Loucy (cell line): Measurements from ENCODE around the gene FKBP15.

Experiments
- H2AFZ ChIP-seq: fragments of 200-600 bp; sonication (generic); 2 replicates; pipeline ENCODE4 v1.6.0; 2016; ENCODE audit warnings: antibody characterized with exemption, mild to moderate bottlenecking, low read length, moderate library complexity
- H3F3A ChIP-seq: fragments of 200-600 bp; 2 replicates; pipeline ENCODE4 v1.6.0; 2016; ENCODE audit warnings: antibody characterized with exemption, low read depth, mild to moderate bottlenecking
- H3K27me3 ChIP-seq: fragments of 200-600 bp; sonication (generic); 2 replicates; pipeline ENCODE4 v1.6.1; 2014; ENCODE audit warnings: low read length, mild to moderate bottlenecking; ENCODE audit not compliant: insufficient read depth, poor library complexity, severe bottlenecking
- H3K36me3 ChIP-seq: fragments of 200-600 bp; sonication (generic); 2 replicates; pipeline ENCODE4 v1.6.1; 2016; ENCODE audit warnings: low read length; ENCODE audit not compliant: insufficient read depth
- H3K4me1 ChIP-seq: fragments of 200-600 bp; sonication (generic); 2 replicates; pipeline ENCODE4 v1.5.1; 2014; ENCODE audit warnings: low read length, mild to moderate bottlenecking; ENCODE audit not compliant: insufficient read depth, poor library complexity, severe bottlenecking
- H3K4me2 ChIP-seq: fragments of 200-600 bp; sonication (generic); 2 replicates; pipeline ENCODE4 v1.6.0; 2014; ENCODE audit warnings: antibody characterized with exemption, low read length, low read depth, mild to moderate bottlenecking; ENCODE audit not compliant: poor library complexity, severe bottlenecking
- H3K4me3 ChIP-seq: fragments of 200-600 bp; sonication (generic); 2 replicates; pipeline ENCODE4 v1.5.1; 2014; ENCODE audit warnings: low read length, mild to moderate bottlenecking, mixed read lengths; ENCODE audit not compliant: poor library complexity, severe bottlenecking
- H3K79me2 ChIP-seq: fragments of 200-600 bp; sonication (generic); 2 replicates; pipeline ENCODE4 v1.6.1; 2014; ENCODE audit warnings: low read length; ENCODE audit not compliant: insufficient read depth
- H3K9ac ChIP-seq: fragments of 200-600 bp; sonication (generic); 2 replicates; pipeline ENCODE4 v1.6.0; 2014; ENCODE audit warnings: mild to moderate bottlenecking, low read depth, low read length, moderate library complexity; ENCODE audit not compliant: poor library complexity, severe bottlenecking
- H3K9me2 ChIP-seq: fragments of 200-600 bp; sonication (generic); replicated peaks from 2 replicates; pipeline ENCODE4 v1.6.1; 2016; ENCODE audit warnings: low read depth, low read length, mixed read lengths
- H3K9me3 ChIP-seq: fragments of 200-600 bp; sonication (generic); 2 replicates; pipeline ENCODE4 v1.6.1; 2014; ENCODE audit warnings: mild to moderate bottlenecking, antibody characterized with exemption, low read length, low read depth; ENCODE audit not compliant: insufficient read depth
- H4K20me1 ChIP-seq: fragments of 200-600 bp; sonication (generic); 2 replicates; pipeline ENCODE4 v1.6.0; 2014; ENCODE audit warnings: antibody characterized with exemption, low read length, mild to moderate bottlenecking; ENCODE audit not compliant: insufficient read depth, poor library complexity, severe bottlenecking
- EZH2phosphoT487 ChIP-seq: fragments of 200-600 bp; IDR thresholded peaks from 2 replicates; pipeline ENCODE4 v1.6.1; 2018; ENCODE audit warnings: antibody characterized with exemption, mild to moderate bottlenecking, moderate library complexity, borderline replicate concordance
- TF ChIP-seq, protein P1 (sequence below): fragments of 200-600 bp; sonication (generic); conservative IDR thresholded peaks from 2 replicates; pipeline ENCODE4 v1.5.1; 2014; ENCODE audit warnings: mild to moderate bottlenecking, antibody characterized with exemption, low read length

FKBP15 gene

GRCh38 chr9:113168809-113169208 is 52.3 kb downstream of the FKBP15 start:
- Histone ChIP-seq H3K9me2 (no peaks in the 10 kb centered on the region), H3K9me3 (no peaks in the 10 kb centered on the region), H3K79me2 (no peaks in the 10 kb centered on the region), H2AFZ (no peak overlapping the region), H3K4me2 (no peak overlapping the region), H4K20me1 (no peaks in the 10 kb centered on the region), H3K4me1 (no peaks in the 10 kb centered on the region), H3K9ac (no peak overlapping the region), H3F3A (no peaks in the 10 kb centered on the region), H3K4me3 (no peak overlapping the region), H3K27me3 (no peaks in the 10 kb centered on the region), H3K36me3 (peaks cover 91% of the 10 kb centered on the region)
- TF ChIP-seq EZH2phosphoT487: no peak
- TF ChIP-seq, protein P1, sequence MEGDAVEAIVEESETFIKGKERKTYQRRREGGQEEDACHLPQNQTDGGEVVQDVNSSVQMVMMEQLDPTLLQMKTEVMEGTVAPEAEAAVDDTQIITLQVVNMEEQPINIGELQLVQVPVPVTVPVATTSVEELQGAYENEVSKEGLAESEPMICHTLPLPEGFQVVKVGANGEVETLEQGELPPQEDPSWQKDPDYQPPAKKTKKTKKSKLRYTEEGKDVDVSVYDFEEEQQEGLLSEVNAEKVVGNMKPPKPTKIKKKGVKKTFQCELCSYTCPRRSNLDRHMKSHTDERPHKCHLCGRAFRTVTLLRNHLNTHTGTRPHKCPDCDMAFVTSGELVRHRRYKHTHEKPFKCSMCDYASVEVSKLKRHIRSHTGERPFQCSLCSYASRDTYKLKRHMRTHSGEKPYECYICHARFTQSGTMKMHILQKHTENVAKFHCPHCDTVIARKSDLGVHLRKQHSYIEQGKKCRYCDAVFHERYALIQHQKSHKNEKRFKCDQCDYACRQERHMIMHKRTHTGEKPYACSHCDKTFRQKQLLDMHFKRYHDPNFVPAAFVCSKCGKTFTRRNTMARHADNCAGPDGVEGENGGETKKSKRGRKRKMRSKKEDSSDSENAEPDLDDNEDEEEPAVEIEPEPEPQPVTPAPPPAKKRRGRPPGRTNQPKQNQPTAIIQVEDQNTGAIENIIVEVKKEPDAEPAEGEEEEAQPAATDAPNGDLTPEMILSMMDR: no peak

DNA sequence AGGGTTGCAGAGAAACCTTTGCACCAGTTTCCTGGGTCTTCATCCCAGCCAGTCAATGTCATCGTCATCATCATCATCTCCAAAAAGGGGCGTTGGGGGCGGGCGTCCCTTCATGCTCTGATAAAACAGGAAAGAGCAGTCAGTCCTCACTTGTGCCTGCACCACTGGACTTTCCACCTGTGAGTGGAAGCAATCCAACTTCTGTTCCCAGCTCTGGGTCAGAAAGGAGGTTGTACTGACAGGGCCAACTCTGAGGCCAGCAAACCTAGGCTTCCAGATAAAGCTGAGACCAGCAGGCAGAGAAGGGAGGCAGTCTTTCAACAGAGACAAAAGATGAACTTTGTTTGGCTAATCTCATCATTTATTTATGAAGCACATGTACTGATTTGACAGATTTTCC is 55.0 kb downstream of the FKBP15 start:
- TF ChIP-seq, protein P1: no peak
- TF ChIP-seq EZH2phosphoT487: no peak
- Histone ChIP-seq H3K4me3 (no peak overlapping the region), H2AFZ (no peak overlapping the region), H3K27me3 (no peaks in the 10 kb centered on the region), H4K20me1 (no peaks in the 10 kb centered on the region), H3K9ac (no peak overlapping the region), H3K4me1 (no peaks in the 10 kb centered on the region), H3K36me3 (peaks cover 97% of the 10 kb centered on the region; the same call in 1 of the 2 replicates), H3K9me3 (no peaks in the 10 kb centered on the region), H3K79me2 (no peaks in the 10 kb centered on the region), H3K9me2 (no peaks in the 10 kb centered on the region), H3K4me2 (no peak overlapping the region), H3F3A (no peaks in the 10 kb centered on the region)

GRCh38 chr9:113164536-113165300 is 56.4 kb downstream of the FKBP15 start:
- no peak for TF ChIP-seq EZH2phosphoT487
- TF ChIP-seq, protein P1: no peak
- H3K9me3 ChIP-seq: no peaks in the 10 kb centered on the region

More at GRCh38 chr9:113164536-113165300, 56.4 kb downstream of the FKBP15 start:
- Histone ChIP-seq H3K4me1 (no peaks in the 10 kb centered on the region), H3K79me2 (no peaks in the 10 kb centered on the region), H3K36me3 (peaks cover 84% of the 10 kb centered on the region; the same call in 1 of the 2 replicates), H2AFZ (no peak overlapping the region), H3K27me3 (no peaks in the 10 kb centered on the region), H3K4me3 (no peak overlapping the region), H3K9me2 (no peaks in the 10 kb centered on the region), H4K20me1 (no peaks in the 10 kb centered on the region), H3F3A (no peaks in the 10 kb centered on the region), H3K4me2 (no peak overlapping the region), H3K9ac (no peak overlapping the region)
